ENCODE measurements around the gene PIK3IP1.
"Not testable (repeated sequence)": the region's sequence is repeated elsewhere in the genome, so short reads cannot be mapped to it uniquely, and the experiment has no call there.

GRCh38 chr22:31314220-31314619 is 21.9 kb upstream of the PIK3IP1 start:
- TF ChIP-seq CTCF, POLR2A (IDR thresholded peaks at IDR 0.05): not testable (repeated sequence)
